Prostate gland (tissue), 2 donors: ENCODE data around the gene C11orf91.

ENCODE experiments used
- POLR2A ChIP-seq: fragments of 450-650 bp; IDR thresholded peaks from one replicate; pipeline ENCODE4 v1.6.1; 2016; ENCODE audit warnings: antibody characterized with exemption, mild to moderate bottlenecking
- POLR2AphosphoS5 ChIP-seq: sonication (generic); formaldehyde crosslinking; IDR thresholded peaks from one replicate; pipeline ENCODE4 v1.6.1; 2017; ENCODE audit warnings: antibody characterized with exemption
- TF ChIP-seq, protein P1 (sequence below), 4 experiments: fragments of 200-600 bp in 2 of 4; fragments of 450-650 bp in 2 of 4; sonication (generic) in 2 of 4; IDR thresholded peaks; 1 replicate in 3 of 4; 2 replicates in 1 of 4; pipeline ENCODE4 v1.5.1; 2016 to 2019; ENCODE audit warnings: antibody characterized with exemption in 4 of 4, mild to moderate bottlenecking in 2 of 4, moderate library complexity in 2 of 4

DNA sequence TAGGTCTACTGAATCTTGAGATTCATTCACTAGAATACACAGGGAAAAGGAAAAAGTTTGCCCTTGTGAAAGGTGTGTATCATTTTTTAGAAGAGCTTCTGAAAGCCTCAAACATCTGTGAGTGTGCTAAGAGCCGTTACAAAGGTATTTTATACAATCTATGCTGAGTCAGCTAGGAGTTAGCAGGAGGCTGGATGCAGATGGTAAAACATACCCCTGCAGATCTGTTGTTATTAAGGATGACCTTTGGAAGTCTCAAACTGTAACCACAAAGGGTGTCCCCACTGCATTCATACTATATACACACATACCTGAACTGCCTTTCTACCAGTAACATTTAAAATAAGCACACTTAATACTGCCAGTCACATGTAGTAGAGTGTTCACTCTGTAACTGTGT is 8.4 kb upstream of the C11orf91 start:
- TF ChIP-seq, protein P1, sequence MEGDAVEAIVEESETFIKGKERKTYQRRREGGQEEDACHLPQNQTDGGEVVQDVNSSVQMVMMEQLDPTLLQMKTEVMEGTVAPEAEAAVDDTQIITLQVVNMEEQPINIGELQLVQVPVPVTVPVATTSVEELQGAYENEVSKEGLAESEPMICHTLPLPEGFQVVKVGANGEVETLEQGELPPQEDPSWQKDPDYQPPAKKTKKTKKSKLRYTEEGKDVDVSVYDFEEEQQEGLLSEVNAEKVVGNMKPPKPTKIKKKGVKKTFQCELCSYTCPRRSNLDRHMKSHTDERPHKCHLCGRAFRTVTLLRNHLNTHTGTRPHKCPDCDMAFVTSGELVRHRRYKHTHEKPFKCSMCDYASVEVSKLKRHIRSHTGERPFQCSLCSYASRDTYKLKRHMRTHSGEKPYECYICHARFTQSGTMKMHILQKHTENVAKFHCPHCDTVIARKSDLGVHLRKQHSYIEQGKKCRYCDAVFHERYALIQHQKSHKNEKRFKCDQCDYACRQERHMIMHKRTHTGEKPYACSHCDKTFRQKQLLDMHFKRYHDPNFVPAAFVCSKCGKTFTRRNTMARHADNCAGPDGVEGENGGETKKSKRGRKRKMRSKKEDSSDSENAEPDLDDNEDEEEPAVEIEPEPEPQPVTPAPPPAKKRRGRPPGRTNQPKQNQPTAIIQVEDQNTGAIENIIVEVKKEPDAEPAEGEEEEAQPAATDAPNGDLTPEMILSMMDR (IDR thresholded peaks at IDR 0.05) = no peak
- TF ChIP-seq POLR2AphosphoS5 = no peak
- no peak for TF ChIP-seq POLR2A
